Stimulated activated naive CD8-positive, alpha-beta T cell treated with anti-CD3 and anti-CD28 coated beads, Interleukin-15, amount 100 ng/mL, for 72 hours (primary cell): ENCODE data around the gene TCAIM.
"Not testable (repeated sequence)": the region's sequence is repeated elsewhere in the genome, so short reads cannot be mapped to it uniquely, and the experiment has no call there.

Source experiments
- ATAC-seq: fragments of 150-1000 bp; cut with Tn5 transposase; 2 replicates; pipeline ENCODE4 v1.10.0; 2021; ENCODE audit warnings: mild to moderate bottlenecking, moderate library complexity
- DNase-seq, 2 donors: peaks; one replicate each; pipeline ENCODE4 v3.0.0; 2021 to 2022
- H3K27ac Mint-ChIP-seq, 2 donors: one replicate each; pipeline ENCODE4 v1.8.0; 2022; ENCODE audit warnings: mild to moderate bottlenecking in 2 of 2, mixed read lengths in 2 of 2, moderate library complexity in 2 of 2
- H3K27me3 Mint-ChIP-seq: one replicate; pipeline ENCODE4 v1.8.0; 2022; ENCODE audit warnings: mixed read lengths
- H3K4me1 Mint-ChIP-seq: one replicate; pipeline ENCODE4 v1.8.0; 2022; ENCODE audit warnings: mild to moderate bottlenecking, mixed read lengths
- H3K4me3 Mint-ChIP-seq, 2 donors: one replicate each; pipeline ENCODE4 v1.8.0; 2022; ENCODE audit warnings: mild to moderate bottlenecking in 2 of 2, mixed read lengths in 2 of 2, moderate library complexity in 1 of 2
- H3K9me3 Mint-ChIP-seq, 2 donors: one replicate each; pipeline ENCODE4 v1.8.0; 2022; ENCODE audit warnings: mixed read lengths in 2 of 2

TCAIM gene

DNA sequence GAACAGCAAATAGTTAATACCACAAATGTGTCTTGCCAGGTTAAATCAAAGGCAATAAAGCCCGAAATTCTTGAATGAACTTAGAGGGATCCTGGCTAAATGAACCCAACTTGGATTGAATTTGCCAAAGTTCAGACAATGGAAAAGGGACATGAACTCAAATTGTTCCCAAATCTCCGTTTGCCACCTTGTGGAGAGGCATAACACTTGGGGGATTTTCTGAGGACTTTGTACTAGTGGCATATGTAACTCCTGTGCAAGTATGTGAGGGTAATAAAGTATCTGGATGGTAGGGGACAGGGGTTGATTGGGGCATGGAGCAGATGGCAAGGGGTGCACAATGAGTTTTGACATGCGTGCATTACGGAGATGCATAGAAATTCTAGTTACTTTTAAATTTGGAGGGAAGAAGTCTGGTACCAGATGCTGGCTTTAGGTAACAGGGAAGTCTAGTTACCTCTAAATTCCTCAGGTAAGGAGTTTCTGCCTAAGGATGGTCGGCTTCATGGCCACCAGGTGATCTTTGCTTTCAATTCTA lies 1.2 kb upstream of the TCAIM start:
- H3K27me3 Mint-ChIP-seq: peaks cover 17% of the 10 kb centered on the region
- H3K4me1 Mint-ChIP-seq: peaks cover 27% of the 10 kb centered on the region
- peak overlapping the region; percentile 99 to 100 for H3K4me3 Mint-ChIP-seq
- peak overlapping the region; percentile 92 to 98 for H3K27ac Mint-ChIP-seq
- ATAC-seq: no peak
- H3K9me3 Mint-ChIP-seq: no peaks in the 10 kb centered on the region
- DNase-seq: no peak

DNA sequence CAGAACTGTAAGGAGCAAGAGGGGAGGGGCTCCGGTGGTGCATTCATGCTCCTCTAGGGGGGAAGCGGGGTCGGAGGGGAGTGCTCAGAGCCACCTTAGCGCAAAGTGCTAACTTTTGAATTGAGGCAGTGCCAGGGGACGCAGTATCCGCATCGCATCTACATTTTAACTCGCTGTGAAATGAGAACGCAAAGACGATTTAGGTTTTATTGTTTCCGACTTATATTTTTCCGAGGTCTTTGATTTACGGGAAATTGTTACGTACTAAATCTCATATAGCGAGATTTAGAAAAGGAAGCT lies 212 bp downstream of the TCAIM start:
- Mint-ChIP-seq H3K27me3 (peaks cover 8% of the 10 kb centered on the region), H3K4me1 (peaks cover 27% of the 10 kb centered on the region), H3K9me3 (no peaks in the 10 kb centered on the region), H3K27ac (peak overlapping the region; percentile 97 to 98), H3K4me3 (peak overlapping the region; percentile 99 to 100)
- no peak for ATAC-seq
- no peak for DNase-seq

DNA sequence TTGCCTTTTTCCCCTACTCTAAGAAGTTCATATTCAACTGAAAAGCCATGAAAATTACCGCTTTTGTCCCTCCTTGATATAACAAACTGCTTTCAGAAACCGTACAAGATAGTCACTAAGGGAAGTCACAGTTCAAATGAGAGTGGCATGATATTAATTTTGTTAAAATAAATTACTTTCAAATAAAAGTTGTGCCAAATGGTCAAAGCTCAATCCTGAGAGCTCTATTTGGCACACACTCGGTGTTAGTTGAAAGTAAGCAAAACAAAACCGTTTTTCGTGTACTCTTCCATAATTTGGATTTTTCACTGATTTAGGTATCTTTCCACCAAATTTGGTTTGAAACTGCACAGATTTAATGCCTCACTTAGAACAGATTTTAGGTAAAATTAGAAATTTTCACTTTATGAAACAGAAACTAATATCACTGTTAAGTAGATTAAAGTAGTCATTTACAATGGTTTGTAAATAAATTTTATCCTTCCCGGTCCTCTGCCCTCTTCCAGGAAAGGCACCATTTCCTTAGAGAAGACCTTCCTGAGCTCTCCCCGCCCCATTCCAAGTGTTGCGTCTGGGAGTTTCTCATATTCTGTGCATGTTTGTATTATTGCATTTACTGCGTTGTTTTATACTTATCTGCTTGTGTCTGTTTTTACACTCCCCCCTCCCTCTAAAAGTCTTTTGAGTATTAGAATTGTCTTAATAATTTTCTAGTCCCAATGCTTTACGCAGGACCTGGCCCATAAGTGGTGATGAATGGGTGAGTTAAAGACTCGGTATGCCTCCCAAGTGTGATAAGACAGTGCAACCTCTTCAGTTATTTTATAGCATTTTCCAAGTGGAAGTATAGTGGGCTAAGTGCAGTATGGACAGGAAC lies 853 bp downstream of the TCAIM start:
- H3K4me1 Mint-ChIP-seq: peaks cover 27% of the 10 kb centered on the region
- DNase-seq: no peak

DNA sequence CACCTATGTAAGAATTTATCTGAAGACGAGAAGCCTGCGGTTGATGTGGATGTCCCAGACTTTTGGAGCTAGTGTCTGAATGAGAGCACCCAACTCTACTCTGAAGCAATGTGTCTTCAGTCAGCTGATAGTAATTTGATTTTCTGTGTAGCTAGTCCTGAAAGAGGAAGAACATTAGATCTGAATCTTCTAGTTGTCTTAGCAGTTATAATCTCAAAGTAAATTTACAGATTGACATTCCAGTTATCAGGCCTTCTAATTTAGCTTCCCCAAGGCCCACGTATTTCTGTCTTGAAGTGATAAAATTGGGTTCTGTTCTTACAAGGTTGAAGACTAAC lies 1.5 kb downstream of the TCAIM start:
- Mint-ChIP-seq H3K4me3 (peak overlapping the region; percentile 99 to 100), H3K27ac (no peak overlapping the region), H3K9me3 (no peaks in the 10 kb centered on the region), H3K4me1 (peaks cover 27% of the 10 kb centered on the region), H3K27me3 (no peaks in the 10 kb centered on the region)
- ATAC-seq: no peak
- no peak for DNase-seq

More for the DNA sequence above, 853 bp downstream of the TCAIM start:
- Mint-ChIP-seq H3K27ac (peak overlapping the region; percentile 97 to 98), H3K27me3 (peaks cover 3% of the 10 kb centered on the region), H3K9me3 (no peaks in the 10 kb centered on the region), H3K4me3 (peak overlapping the region; percentile 99 to 100)
- ATAC-seq: no peak

DNA sequence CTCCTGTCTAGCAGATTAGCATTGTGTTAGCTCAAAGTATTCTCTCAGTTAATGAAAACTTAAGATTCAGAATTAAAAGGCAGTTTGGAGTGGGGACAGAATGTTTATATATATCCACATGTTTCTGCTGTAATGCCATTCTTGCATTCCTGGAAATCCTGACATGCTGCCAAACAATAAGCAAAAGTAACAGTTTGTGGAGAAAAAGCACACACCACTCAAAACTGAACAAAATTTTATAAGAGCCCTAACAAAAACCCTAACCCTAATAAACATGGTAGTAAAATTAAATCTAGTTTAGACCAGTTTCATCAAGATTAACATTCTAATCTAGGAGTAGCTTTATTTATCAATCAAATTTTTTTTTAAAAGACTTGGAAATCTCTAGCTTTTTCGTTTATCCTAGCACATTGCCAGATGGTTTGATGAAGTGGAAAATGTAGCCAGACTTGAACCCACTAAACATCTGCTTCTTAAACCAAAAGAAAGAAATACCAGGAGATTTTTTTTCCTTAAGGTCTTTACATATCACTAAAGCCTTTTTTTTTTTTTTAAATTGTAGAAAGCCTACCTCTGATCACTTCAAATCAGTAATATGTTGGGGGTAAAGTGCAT lies 3.7 kb downstream of the TCAIM start:
- DNase-seq (no peak), ATAC-seq (no peak)
- Mint-ChIP-seq H3K9me3 (no peaks in the 10 kb centered on the region), H3K4me1 (peaks cover 24% of the 10 kb centered on the region), H3K27ac (no peak overlapping the region), H3K27me3 (no peaks in the 10 kb centered on the region), H3K4me3 (no peak overlapping the region)

DNA sequence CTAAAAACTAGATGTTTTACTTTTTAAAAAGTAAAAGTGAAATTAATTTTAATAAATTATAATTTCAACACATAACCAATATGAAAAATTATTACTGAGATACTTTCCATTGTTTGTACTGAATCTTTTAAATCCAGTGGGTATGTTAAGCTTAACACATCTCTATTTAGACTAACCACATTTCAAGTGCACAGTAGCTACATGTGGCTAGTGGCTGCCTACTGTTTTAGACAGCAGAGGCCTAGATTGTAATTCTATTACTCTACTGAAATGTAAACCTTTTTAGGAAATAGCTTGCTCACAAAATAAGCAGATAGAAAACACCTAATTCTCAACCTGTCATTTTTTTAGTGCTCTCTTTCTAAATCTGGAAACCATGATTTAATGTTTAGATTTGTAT lies 4.9 kb downstream of the TCAIM start:
- ATAC-seq: no peak
- no peak overlapping the region for H3K4me3 Mint-ChIP-seq
- no peak overlapping the region for H3K27ac Mint-ChIP-seq
- H3K4me1 Mint-ChIP-seq: peaks cover 15% of the 10 kb centered on the region
- no peaks in the 10 kb centered on the region for H3K9me3 Mint-ChIP-seq
- DNase-seq: no peak
- H3K27me3 Mint-ChIP-seq: no peaks in the 10 kb centered on the region

DNA sequence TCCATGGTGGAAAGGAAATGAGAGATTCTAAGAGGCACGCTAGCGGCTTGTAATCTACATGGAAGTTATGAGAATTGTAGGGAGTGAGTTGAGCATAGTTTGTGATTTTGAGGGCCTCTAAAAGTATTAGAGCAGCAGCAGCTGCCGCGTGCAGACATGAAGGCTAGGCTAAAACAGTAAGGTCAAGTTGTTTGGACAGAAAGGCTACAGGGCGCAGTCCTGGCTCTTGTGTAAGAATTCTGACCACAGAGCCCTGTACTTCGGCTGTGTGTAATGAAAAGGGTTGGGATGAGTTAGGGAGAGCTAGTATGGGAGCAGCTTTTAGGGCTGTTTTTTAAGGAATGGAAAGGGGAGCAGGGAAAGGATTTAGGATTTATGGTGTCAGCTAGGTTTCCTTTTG lies 8.0 kb downstream of the TCAIM start:
- H3K27me3 Mint-ChIP-seq, H3K9me3 Mint-ChIP-seq, DNase-seq, ATAC-seq, H3K27ac Mint-ChIP-seq, H3K4me3 Mint-ChIP-seq: not testable (repeated sequence)
- peaks cover 14% of the 10 kb centered on the region for H3K4me1 Mint-ChIP-seq

DNA sequence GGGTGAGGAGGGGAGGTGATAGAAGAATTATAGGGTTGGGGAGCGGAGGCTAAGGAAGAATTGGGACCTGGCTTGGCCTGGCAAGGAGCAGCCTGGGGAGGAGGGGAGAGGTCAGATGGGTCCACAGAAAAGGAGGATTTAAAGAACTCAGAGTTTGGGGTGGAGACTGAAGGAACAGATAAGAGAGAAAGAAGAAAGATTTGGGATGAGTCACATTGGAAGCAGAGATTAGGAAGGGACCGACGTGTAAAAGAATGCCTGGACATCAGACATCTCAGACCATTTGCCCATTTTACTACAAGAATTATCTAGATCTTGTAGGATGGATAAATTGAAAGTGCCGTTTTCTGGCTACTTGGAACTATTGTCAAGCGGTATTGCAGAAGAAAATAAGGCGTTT lies 10.4 kb downstream of the TCAIM start:
- no peaks in the 10 kb centered on the region for H3K27me3 Mint-ChIP-seq
- H3K4me3 Mint-ChIP-seq: no peak overlapping the region
- no peaks in the 10 kb centered on the region for H3K9me3 Mint-ChIP-seq
- H3K4me1 Mint-ChIP-seq: peaks cover 14% of the 10 kb centered on the region
- DNase-seq (no peak), ATAC-seq (no peak)
- no peak overlapping the region for H3K27ac Mint-ChIP-seq

DNA sequence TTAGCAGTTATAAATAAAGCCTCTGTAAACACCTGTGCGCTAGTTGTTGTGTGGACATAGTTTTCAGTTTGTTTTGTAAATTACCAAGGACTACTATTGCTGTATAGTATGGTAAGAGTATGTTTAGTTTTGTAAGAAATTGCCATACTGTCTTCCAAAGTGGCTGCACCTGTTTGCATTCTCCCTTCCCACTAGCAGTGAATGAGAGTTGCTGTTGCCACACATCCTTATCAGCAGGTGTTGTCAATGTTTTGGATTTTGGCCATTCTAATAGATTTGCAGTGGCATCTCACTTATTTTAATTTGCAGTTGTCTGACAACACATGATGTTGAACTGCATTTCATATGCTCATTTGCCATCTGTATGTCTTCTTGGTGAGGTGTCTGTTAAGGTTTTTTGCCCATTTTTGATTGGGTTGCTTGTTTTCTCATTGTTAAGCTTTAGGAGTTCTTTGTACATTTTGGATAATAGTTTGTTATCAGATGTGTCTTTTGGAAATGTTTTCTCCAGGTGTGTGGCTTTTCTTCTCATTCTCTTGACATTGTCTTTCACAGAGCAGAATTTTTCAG lies 14.9 kb downstream of the TCAIM start:
- ATAC-seq (no peak), DNase-seq (no peak)
- Mint-ChIP-seq H3K9me3 (no peaks in the 10 kb centered on the region), H3K27me3 (no peaks in the 10 kb centered on the region), H3K4me3 (no peak overlapping the region), H3K27ac (no peak overlapping the region), H3K4me1 (peaks cover 14% of the 10 kb centered on the region)

DNA sequence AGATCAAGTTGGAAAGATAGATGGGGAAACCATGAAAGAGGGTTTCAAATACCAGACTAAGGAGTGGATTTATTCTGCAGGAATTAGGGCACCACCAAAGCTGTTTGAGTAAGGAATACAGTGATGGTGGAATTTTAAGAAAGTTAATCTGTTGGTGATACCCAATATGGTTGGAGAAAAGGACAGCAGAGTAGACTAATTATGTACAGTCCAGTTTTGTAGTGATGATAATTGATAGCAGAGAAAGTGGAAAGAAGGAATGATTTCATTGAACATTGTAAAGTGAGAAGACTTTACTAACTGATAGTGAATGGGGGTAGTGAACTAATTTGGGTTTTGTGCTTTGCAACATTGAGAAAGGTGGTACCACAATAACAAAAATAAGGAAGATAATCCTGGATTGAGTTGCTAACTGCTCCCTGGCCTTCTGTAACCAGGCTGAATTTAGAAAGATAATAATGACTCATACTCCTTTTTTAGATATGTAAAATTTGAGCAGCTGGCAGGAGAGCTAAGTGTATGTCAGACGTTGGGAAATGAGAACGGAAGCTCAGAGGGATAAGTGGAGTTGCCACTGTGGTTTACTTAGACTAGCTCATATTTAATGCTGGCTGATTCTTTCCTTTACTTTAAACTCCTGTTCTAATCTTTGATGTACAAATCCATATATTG lies 16.9 kb downstream of the TCAIM start:
- Mint-ChIP-seq H3K4me1 (peaks cover under 1% of the 10 kb centered on the region), H3K4me3 (no peak overlapping the region), H3K9me3 (no peaks in the 10 kb centered on the region), H3K27me3 (no peaks in the 10 kb centered on the region), H3K27ac (no peak overlapping the region)
- no peak for DNase-seq
- ATAC-seq: no peak

DNA sequence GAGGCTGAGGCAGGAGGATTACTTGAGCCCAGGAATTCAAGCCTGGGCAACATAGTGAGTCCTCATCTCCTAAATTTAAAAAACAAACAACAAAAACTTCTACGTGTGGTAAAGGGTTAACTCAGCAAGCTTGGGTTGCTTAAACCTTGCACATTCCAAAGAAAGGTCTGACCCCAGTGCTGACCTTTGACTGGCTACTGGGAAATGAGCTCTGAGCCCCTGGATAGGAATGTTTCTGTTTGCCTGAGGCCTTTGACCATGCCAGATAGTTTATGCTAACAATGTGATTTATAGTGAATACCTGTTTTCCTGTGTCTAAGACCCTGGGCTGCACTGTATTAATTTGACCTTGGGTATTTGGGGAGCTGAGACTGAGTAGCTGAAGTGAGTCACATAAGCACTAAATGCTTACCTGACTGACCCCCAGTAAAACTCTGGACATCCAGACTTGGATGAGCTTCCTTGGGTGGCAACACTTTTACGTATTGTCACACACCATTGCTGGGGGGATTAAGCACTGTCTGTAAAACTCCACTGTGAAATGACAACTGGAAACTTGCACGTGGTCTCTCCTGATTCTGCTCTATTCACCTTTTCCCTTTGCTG lies 20.7 kb downstream of the TCAIM start:
- Mint-ChIP-seq H3K4me1 (no peaks in the 10 kb centered on the region), H3K9me3 (no peaks in the 10 kb centered on the region), H3K27me3 (no peaks in the 10 kb centered on the region), H3K4me3 (no peak overlapping the region), H3K27ac (no peak overlapping the region)
- ATAC-seq (no peak), DNase-seq (no peak)

DNA sequence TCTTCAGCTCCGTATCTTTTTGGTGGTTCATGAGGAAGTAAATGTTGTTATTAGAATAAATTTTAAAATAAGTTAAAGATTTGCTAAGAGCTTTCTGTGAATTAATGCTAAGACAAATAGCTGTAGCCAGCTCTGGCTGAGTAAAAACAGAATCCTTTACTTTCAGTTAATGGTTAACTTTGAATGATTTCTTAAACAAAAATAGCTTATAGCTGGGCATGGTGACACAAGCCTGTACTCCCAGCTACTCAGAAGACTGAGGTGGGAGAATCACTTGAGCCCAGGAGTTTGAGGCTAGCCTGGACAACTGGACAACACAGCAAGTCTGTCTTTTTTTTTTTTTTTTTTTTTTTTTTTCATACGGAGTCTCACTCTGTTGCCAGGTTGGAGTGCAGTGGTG lies 25.0 kb downstream of the TCAIM start:
- no peak overlapping the region for H3K4me3 Mint-ChIP-seq
- no peak overlapping the region for H3K27ac Mint-ChIP-seq
- H3K27me3 Mint-ChIP-seq: no peaks in the 10 kb centered on the region
- DNase-seq: no peak
- no peak for ATAC-seq
- no peaks in the 10 kb centered on the region for H3K4me1 Mint-ChIP-seq
- H3K9me3 Mint-ChIP-seq: no peaks in the 10 kb centered on the region

DNA sequence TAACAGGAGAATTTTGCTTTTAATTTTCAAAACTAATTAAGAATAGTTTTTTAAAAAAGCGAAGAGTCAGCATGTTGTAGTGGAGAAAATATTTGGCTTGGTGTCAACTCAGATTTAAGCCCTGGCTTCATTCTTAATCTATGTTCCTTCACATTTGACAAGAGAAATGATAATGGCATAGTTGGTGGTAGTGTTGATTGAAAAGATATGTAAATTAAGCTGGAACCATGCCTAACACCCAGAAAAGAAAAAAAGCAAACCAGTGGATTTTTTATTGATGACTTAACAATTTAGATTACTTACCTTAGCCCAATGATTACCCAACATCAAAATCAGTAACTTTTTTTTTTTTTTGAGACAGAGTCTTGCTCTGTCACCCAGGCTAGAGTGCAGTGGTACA lies 27.4 kb downstream of the TCAIM start:
- H3K4me1 Mint-ChIP-seq: no peaks in the 10 kb centered on the region
- no peak overlapping the region for H3K27ac Mint-ChIP-seq
- no peaks in the 10 kb centered on the region for H3K27me3 Mint-ChIP-seq
- no peak overlapping the region for H3K4me3 Mint-ChIP-seq
- no peak for DNase-seq
- H3K9me3 Mint-ChIP-seq: no peaks in the 10 kb centered on the region
- no peak for ATAC-seq

DNA sequence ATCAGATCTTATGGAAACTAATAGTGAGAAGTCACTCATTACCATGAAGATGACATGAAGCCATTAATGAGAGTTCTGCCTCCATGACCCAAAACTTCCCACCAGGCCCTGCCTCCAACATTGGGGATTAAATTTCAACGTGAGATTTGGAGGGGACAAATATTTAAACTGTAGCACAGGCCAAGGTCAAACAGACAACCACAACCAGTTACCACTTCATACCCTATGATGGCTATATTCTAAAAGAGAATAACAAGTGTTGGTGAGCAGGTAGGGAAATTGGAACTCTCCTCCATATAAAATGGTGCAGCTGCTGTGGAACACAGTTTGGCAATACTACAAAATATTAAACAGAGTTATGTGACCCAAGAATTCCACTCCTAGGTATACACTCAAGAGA lies 36.9 kb downstream of the TCAIM start:
- DNase-seq (no peak), ATAC-seq (no peak)
- Mint-ChIP-seq H3K4me1 (no peaks in the 10 kb centered on the region), H3K27me3 (no peaks in the 10 kb centered on the region), H3K9me3 (peaks cover 5 to 14% of the 10 kb centered on the region in 2 donors), H3K4me3 (no peak overlapping the region), H3K27ac (no peak overlapping the region)

DNA sequence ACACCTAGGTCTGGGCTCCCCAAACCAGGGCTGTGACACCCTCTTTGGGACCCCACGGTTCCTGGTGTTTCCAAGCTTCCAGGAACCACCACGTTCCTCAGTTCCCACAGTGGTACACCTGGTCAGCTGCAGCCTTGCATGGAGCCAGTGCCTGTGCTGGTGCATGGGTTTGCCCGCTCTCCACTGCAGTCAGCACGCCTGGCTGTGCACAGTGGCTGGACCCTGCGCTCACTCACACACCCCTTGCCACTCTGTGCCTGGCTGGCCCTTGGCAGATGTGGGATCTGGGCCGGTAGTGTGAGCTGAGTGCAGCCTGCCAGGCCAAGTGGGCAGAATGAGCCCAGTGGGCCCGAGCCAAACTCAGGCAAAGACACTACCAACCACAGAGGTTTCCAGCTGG lies 48.8 kb downstream of the TCAIM start:
- Mint-ChIP-seq H3K9me3 (peaks cover 0 to 19% of the 10 kb centered on the region in 2 donors), H3K4me3 (no peak overlapping the region), H3K27ac (peak overlapping the region in 1 of 2 donors; percentile 13), H3K4me1 (no peaks in the 10 kb centered on the region), H3K27me3 (no peaks in the 10 kb centered on the region)
- DNase-seq (no peak), ATAC-seq (no peak)
